ENCODE results near the gene PDS5B. TPM values are rescaled to one million over a fixed set of nuclear protein-coding genes. Genes with fewer than 3 reads are reported as not detected.

PDS5B gene
- total RNA-seq, 4 donors from 2014 or later, result 26.6 to 61.1 (median 28.9) TPM

DNA sequence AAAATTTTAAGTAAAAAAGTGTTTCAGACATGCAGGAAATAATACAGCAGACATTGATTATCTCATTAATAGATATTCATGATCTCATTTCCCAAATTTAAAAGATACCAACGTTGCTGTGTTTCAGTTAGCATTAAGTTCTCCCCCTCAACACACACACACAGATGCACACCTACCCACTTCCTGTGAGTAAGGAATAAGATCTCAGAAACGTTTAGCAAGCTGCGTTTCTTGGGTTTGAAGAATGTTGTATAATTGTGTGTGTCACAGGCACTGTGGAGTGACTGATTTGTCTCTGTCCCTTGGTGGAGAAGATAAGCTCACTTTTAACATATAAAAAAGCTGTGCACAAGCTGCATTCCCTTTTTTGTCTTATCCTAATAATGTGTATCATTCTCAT is 196.8 kb downstream of the PDS5B start:
- Histone ChIP-seq H3K36me3 (peaks cover 0 to 12% (median 0%) of the 10 kb centered on the region in 3 donors), H3K4me3 (no peak overlapping the region), H3K9me3 (no peaks in the 10 kb centered on the region), H3K4me1 (no peaks in the 10 kb centered on the region), H3K27me3 (no peaks in the 10 kb centered on the region), H3K27ac (no peak overlapping the region)
- TF ChIP-seq, protein P1, sequence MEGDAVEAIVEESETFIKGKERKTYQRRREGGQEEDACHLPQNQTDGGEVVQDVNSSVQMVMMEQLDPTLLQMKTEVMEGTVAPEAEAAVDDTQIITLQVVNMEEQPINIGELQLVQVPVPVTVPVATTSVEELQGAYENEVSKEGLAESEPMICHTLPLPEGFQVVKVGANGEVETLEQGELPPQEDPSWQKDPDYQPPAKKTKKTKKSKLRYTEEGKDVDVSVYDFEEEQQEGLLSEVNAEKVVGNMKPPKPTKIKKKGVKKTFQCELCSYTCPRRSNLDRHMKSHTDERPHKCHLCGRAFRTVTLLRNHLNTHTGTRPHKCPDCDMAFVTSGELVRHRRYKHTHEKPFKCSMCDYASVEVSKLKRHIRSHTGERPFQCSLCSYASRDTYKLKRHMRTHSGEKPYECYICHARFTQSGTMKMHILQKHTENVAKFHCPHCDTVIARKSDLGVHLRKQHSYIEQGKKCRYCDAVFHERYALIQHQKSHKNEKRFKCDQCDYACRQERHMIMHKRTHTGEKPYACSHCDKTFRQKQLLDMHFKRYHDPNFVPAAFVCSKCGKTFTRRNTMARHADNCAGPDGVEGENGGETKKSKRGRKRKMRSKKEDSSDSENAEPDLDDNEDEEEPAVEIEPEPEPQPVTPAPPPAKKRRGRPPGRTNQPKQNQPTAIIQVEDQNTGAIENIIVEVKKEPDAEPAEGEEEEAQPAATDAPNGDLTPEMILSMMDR (IDR thresholded peaks at IDR 0.05), result no peak
- TF ChIP-seq POLR2A (IDR thresholded peaks at IDR 0.05), result no peak
- no peak for DNase-seq

DNA sequence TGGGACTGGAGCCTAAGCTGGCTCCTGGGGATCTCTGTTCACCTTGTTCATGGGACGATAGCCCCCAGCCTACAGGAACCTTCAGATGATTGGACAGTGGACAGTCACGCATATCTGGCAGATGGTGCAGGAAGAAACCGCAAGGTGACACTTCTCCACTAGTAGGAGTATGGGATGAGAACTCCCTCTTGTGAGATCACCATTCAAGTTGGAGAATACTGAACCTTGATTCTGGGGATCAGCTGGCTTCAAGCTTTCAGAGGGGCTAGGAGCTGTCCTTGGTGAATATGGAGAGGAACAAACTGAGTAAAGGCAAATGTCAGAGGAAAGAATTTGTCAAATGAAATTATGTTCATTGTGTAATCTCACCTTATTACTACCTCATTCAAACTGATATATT is 204.5 kb downstream of the PDS5B start:
- no peak overlapping the region for H3K4me3 ChIP-seq
- H3K4me1 ChIP-seq, result no peaks in the 10 kb centered on the region
- H3K27ac ChIP-seq, result no peak overlapping the region
- H3K27me3 ChIP-seq, result no peaks in the 10 kb centered on the region
- H3K36me3 ChIP-seq, result no peaks in the 10 kb centered on the region
- H3K9me3 ChIP-seq, result no peaks in the 10 kb centered on the region
- TF ChIP-seq POLR2A (IDR thresholded peaks at IDR 0.05), result no peak
- TF ChIP-seq, protein P1 (IDR thresholded peaks at IDR 0.05), result no peak
- DNase-seq, result no peak

DNA sequence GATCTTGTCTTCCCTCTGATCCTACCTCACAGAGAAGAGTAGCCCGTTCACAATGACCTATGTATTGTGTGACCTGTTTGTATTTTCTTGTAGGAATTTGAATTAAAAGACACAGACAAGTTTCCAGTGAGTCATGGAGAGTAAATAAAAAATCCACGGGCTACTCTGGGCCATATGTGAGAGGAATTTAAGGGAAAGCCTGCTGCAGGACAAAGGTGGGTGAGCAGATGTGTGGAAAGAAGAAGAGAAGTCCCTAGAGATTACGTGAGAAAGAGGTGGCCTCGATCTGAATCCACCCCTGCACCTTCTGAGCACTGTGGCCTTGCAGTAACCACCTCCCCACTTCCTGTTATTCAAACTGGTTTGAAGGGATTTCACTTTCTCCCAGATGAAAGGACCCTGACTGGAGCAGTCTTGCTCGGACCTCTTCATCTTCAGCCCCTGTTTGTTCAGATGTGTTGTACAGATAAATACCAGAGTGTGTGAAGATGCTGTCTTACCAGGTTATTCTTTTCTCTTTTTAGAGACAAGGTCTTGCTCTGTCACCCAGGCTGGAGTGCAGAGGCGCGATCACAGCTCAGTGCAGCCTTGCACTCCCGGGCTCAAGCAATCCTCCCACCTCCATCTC is 205.4 kb downstream of the PDS5B start:
- H3K36me3 ChIP-seq, result no peaks in the 10 kb centered on the region

DNA sequence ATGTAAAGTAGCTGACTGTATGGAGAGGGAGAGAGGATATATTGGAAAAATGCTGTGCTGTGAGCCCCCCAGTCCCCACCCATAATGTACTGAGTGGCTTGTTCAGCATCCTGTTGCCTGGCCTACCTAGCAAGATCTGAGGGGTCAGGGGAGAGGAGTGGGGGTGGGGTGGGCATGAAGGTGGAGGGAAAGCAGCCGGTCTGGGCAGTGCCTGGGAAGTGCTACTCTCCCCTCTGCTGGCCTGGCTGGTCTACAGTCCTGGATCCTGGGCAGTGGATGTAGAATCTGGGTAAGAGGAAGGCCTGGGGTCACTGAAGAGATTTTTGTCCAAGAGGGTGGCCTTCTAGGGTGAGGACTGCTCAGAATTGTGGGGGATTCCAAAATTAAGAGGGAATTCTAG is 210.5 kb downstream of the PDS5B start:
- no peak for DNase-seq
- TF ChIP-seq POLR2A (IDR thresholded peaks at IDR 0.05), result no peak
- TF ChIP-seq, protein P1 (IDR thresholded peaks at IDR 0.05), result no peak
- Histone ChIP-seq H3K4me3 (no peak overlapping the region), H3K9me3 (no peaks in the 10 kb centered on the region), H3K27me3 (no peaks in the 10 kb centered on the region), H3K36me3 (no peaks in the 10 kb centered on the region), H3K4me1 (no peaks in the 10 kb centered on the region), H3K27ac (no peak overlapping the region)

More for the DNA sequence above, 205.4 kb downstream of the PDS5B start:
- Histone ChIP-seq H3K27ac (no peak overlapping the region), H3K9me3 (no peaks in the 10 kb centered on the region), H3K27me3 (no peaks in the 10 kb centered on the region), H3K4me3 (no peak overlapping the region), H3K4me1 (no peaks in the 10 kb centered on the region)
- no peak for DNase-seq
- TF ChIP-seq, protein P1 (IDR thresholded peaks at IDR 0.05), result no peak
- TF ChIP-seq POLR2A (IDR thresholded peaks at IDR 0.05), result no peak

DNA sequence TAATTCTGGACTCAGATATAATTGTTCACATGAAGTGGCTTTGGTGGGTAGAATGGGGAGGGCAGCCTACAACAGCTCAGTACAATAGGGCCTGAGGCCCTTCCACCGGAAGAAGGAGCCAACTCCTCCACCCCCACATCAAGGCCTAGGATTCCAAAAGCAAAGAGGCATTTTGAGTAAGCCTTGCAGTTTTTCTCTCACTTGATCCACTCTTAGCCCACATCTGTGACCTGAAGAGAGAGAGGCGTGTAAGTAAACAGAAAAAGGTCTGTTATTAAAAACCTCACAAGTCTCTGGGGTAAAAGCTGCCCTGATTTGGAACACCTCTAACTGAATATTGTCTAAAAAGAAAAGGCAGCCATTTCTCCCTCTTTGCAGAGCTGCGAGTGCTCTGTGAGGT is 215.9 kb downstream of the PDS5B start:
- H3K27me3 ChIP-seq, result no peaks in the 10 kb centered on the region
- no peaks in the 10 kb centered on the region for H3K9me3 ChIP-seq
- no peak for DNase-seq
- H3K4me3 ChIP-seq, result no peak overlapping the region
- H3K36me3 ChIP-seq, result no peaks in the 10 kb centered on the region
- no peak overlapping the region for H3K27ac ChIP-seq
- H3K4me1 ChIP-seq, result no peaks in the 10 kb centered on the region
- TF ChIP-seq, protein P1 (IDR thresholded peaks at IDR 0.05), result no peak
- no peak for TF ChIP-seq POLR2A (IDR thresholded peaks at IDR 0.05)

All from Peyer's patch (tissue), 4 donors.